Hematopoietic multipotent progenitor cell (in vitro differentiated cells): ENCODE measurements around the gene ZER1. TPM values are rescaled to one million over a fixed set of nuclear protein-coding genes. Genes with fewer than 3 reads are reported as not detected.
"Not testable (repeated sequence)": the region's sequence is repeated elsewhere in the genome, so short reads cannot be mapped to it uniquely, and the experiment has no call there.

Experiments
- DNase-seq, 3 donors: peaks; one replicate each; pipeline ENCODE4 v3.0.0-alpha.2; 2011 to 2015; ENCODE audit warnings: low read depth in 2 of 3, low spot score in 2 of 3
- small RNA-seq: library from RNA; depleted of rRNA; stranded (forward); fragments of <200 nt; gene quantifications from one replicate; pipeline ENCODE3, GENCODE V24; 2012
- total RNA-seq: library from RNA; depleted of rRNA; stranded (reverse); fragments of >200 nt; gene quantifications from one replicate; pipeline ENCODE4 v1.2.3, GENCODE V29; 2012

Gene ZER1
- total RNA-seq, 1 donor, result 73.2 TPM

DNA sequence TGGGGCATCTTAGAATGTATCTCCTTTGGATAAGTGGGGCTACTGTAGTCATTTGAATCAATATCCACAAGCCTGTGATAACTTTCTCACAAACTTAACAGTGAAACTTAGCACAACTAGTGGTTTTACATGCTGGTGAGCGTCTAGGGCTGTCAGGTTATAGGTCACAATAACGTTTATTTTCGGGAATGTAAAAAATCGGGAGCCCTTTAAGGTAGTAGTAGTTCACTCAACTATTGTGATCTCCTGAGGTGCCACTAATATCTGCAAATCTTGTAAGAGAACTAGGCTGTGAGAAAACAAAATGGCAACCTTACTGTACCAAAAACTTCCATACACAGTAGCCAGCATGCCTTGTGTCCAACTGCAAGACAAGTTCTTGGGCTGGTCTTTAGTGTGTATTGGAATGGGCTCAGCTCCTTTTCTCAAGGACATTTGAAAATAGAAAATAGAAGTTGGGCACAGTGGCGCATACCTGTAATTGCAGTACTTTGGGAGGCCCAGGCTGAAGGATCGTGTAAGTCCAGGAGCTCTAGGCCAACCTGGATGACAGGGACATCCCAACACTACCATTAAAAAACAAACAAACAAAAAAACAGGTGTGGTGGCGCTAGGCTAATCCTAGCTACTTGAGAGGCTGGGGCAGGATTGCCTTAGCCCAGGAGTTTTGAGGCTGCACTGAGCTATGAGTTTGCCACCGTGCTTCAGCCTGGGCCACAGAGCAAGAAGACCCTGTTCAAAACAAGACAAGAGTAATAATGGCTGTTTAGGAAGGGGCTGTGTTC, 74.6 kb downstream of the ZER1 start:
- DNase-seq, result no peak

DNA sequence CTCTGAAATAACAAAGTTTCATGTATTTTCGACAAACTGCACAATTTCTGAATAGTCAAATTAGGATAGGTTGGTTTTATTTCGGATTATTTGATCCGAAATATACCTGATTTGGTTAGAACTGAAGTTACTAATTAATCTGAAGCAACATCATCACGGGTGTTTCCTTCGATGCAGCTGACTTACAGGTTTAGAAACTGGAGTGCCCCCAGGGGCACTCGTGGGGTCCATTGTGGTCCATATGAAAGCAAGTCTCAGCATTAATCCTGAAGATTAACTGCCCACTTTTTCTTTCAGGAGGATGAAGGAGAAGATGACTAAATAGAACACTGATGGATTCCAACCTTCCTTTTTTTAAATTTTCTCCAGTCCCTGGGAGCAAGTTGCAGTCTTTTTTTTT, 77.4 kb downstream of the ZER1 start:
- DNase-seq, result no peak

DNA sequence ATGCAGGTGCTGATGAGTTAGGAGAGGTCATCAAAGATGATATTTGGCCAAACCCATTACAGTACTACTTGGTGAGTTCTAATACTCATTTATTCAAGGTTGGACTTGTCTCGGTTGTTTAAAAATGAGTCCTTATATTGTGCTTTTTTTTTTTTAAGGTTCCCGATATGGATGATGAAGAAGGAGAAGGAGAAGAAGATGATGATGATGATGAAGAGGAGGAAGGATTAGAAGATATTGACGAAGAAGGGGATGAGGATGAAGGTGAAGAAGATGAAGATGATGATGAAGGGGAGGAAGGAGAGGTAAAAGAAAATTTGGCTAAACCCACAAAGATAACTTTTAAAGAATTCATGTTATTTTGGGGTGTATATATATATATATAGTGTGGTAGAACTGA, 78.0 kb downstream of the ZER1 start:
- not testable (repeated sequence) for DNase-seq

DNA sequence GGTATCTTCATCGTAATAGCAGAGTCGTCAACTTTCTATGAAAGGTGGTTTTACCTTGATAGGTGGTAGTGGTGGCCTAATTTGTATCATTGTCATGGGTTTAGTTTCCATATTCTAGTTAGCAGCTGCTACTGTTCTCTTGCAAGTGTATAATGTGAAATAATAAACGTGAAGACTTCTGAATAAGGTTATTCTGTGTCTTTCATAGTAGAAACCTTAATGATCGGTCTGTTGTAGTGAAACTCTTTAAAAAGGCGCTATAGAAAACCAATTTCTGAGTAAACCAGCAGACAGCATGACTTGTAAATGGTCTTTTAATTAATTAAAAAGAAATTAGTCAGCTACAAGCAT, 81.1 kb downstream of the ZER1 start:
- DNase-seq, result no peak

DNA sequence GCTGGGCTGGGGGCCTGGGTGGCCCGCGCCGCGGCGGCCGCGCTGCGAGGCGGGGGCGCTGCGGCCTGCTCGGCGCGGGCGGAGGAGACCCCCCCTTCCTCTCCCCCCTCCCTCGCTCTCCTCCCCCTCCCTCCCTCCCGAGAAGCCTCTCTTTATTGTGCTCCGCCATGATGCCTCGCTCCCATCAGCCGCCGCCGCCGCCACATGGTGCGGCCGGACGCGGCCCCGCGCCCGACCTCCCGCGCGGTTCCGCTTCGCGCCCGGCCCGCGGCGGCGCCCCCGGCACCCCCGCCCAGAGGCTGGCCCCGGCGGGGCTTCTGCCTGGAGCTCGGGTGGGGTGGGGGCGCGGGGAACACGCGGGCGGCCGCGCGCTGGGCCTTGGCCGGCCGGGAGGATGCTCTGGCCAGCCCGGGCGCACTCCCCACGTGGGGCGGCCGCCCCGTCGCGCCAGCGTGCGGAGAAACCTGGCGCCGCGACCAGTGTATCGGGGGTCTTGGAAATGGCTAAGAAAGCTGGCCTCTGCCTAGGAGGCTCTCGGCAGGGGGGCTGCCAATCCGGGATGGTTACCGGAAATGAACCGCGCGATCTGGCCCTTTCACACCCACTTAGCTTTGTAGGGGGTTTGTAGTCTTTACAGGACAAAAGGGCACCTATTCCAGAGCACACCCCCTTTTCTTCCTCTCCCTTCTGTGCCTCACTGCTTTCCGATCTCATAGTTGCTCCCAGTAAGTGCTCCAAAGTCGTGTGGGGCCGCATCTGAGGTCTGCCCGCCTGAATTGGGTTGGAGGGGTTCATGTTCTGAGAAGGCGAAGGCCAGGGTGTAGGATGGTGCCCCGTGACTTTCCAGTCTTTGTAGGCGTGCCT, 81.7 kb downstream of the ZER1 start:
- DNase-seq, result peak in 2 of 3 donors; percentile 67 to 70

DNA sequence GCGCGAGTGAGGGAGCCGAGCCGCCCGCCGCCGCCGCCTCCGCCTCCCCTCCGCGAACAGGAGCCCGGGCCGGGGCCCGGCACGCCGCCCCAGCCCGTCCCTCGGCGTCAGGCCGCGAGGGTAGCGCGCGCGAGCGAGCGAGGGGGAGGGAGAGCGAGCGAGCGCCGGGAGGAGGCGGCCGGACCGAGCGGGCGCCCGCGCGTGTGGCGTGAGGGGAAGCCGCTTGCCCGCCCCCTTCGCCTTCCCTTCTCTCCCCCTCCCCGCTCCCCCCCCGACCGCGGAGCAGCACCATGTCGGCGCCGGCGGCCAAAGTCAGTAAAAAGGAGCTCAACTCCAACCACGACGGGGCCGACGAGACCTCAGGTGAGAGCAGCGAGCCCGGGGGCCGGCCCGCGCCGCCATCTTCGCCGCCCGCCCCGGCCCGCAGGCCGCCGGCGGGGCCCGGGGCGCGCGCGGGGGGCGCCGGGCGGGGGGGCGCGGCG, 82.4 kb downstream of the ZER1 start:
- DNase-seq, result peak in 1 of 3 donors; percentile 70

DNA sequence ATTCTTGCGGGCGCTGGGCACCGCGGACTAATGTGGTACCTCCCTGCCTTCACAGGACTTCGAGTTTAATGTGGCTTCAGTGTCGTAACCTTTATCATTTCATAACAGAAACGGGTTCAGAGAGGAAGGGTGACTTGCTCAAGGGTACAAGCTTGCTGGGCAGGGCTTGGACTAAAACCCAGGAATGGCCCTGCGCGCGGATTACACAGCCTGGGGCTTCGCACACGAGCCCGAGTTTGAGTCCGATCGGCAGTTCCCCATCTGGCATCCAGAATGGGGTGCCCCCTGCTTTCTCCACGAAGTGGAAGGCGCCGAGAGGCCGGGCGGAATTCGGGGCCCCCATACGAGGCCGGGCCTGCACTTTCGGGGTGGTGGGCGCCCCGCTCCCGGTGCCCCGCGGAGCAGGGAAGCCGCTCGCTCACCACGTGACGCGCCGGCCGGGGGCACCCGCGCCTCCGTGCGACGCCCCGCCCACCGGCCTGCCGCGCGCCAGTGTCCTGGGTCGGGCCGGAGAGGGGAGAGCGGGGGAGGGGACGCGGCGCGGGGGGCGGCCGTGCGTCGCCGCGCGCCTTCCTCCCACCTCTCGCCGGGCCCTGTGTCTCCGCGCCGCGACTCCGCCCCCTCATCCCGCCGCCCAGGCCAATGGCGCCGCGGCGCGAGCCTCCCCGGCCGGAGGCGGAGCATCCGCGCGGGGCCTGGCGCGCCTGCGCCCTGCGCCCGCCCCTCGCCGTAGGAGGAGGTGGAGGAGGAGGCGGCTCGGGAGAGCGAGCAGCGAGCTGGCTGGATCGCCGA, 83.0 kb downstream of the ZER1 start, which contains the start of gene SET:
SET (plus strand) TSS at position 722 of the 792 bp plus-strand sequence. CDS start 361 bp downstream, outside the sequence.
- DNase-seq, result peak; percentile 86 to 97 (median 96)

DNA sequence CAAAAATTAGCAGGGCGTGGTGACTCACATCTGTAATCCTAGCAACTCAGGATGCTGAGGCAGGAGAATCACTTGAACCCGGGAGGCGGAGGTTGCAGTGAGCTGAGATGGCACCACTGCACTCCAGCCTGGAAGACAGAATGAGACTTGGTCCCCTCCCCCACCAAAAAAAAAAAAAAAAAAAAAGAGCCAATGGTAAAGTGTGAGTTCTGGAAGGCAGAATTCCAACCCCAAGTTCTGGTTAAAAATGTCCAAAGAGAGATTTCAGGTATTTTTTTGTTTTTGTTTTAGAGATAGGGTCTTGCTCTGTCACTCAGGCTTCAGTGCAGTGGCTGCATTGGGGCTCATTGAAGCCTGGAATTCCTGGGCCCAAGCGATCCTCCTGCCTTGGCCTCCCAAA, 84.3 kb downstream of the ZER1 start:
- DNase-seq, result no peak

DNA sequence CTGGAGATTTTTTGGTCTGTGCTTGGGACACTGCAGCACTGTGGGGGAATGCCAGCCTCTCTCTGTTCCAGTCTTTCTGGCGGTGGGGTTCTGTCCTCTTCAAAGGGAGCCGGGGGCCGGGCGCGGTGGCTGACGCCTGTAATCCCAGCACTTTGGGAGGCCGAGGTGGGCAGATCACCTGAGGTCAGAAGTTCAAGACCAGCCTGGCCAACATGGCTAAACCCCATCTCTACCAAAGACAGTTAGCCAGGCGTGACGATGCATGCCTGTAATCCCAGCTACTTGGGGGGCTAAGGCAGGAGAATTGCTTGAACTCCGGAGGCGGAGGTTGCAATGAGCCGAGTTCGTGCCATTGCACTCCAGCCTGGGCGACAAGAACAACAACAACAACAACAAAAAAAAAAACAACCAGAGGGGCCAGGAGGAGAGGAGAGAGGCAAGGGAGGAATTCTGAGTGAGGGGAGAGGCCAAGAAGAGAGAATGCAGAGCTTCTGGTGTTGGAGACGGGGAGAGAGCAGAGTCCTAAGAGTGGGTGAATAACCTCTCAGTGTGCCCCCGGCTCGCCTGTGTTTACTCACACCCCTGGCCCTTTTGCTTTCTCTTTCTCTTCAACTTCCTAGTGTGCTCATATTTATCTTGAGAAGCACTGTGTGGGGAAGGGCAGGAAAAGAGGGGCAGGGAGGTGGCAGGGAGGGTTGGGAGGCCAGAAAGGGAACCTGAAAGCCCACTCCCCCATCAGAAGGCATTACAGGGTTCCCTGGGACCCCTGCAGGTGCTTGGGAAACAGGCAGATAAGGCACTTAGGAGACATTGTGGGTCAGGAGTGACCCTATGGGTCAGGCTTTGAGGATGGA, 85.9 kb downstream of the ZER1 start:
- peak in 2 of 3 donors; percentile 65 to 75 for DNase-seq

DNA sequence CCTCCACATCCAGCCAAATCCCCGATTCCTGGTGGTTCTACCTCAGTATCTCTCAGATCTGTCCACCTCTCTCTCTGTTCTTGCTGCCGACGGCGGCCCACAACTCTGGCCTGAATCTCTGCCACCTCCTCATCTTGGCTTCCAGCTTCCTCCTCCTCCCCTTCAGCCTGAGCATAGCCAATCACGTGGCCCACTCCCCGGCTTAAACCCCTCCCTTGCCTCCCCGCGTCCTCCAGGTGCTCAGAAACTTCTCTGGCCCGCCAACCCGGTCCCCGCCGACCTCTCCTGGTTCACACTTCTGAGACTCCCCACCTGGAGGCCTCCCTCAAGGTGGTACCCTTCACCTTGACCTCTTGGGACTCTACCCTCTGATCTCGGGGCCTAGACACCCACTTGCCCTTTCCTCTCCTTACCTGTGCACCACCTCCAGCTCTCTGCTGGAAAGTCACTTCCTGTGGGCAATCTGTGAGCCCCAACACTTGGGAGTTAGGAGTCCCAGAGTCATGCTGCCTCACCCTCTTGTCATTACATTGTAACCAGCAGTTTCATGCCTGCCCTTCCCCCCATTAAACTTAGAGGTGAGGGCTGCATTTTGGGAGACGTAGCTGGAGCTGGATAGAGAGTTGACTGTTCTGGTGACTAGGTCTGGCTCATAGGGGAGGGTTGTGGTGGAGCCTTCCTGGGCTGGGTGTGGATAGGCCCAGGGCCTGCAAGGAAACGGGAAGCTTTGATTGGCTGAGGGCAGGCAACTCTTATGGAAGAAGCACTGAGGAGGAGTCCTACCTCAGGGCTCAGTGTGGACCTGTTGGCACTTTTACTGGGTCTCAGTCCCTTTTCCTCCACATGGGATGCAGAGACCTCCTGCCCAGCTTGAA, 87.2 kb downstream of the ZER1 start:
- DNase-seq, result peak in 2 of 3 donors; percentile 68 to 69

DNA sequence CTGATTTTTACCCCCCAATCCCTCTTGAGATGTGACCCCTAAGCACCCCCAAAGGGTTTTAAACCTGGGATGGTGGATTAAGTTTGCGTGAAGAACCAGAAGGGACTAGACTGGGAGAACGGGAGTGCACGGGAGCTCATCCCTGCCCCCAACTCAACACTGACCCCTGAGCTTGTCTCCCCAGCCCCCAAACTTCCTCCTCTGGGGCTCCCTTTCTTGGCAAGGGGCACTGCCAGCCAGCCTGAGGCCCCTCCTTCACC, 87.7 kb downstream of the ZER1 start:
- DNase-seq, result no peak

DNA sequence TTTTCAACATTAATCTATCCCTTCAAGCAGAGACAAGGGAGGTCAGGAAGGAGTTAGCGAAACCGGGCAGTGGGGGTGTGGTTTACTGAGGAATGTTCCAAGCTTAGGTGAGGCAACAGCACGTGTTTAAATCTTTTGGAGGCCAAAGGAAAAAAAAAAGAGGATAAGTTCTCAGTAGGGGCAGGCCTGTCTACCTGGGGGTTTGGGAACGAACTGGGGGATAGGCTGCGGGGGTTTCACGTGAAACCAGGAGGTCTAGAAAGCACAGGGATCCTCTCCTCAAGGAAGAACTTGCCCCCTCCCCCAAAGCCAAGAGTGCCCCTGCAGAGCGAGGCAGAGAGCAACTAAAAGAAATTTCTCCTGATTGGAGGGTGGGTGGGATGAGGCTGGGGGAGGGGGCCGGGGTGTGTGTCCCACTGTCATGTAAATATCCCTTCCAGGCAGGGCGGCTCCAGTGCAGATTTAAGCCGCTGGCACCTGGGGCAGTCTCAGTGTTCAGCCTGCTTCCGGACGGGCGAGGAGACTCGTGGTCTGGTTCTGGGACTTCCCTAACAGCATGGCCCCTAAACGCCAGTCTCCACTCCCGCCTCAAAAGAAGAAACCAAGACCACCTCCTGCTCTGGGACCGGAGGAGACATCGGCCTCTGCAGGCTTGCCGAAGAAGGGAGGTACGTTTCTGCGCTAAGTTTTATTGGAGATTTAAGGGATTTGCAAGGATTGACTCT, 88.2 kb downstream of the ZER1 start:
- DNase-seq, result peak in 2 of 3 donors; percentile 65 to 68

Small RNAs within 50 kb of the gene (small RNA-seq; reads per million reads assigned to genes)
- gene RF00017, result not detected
- not detected for gene RN7SL560P

Other genes starting within 250 kb of the ZER1 start
- gene SPTAN1, start 219.3 kb downstream of the ZER1 start, total RNA-seq, result 140 TPM
- gene DYNC2I2, start 115.1 kb downstream of the ZER1 start, total RNA-seq, result 67.6 TPM
- 123 TPM for gene SET, start 82.7 kb downstream of the ZER1 start, total RNA-seq
- gene PKN3, start 69.4 kb downstream of the ZER1 start, total RNA-seq, result 22.4 TPM
- gene ZDHHC12, start 47.8 kb downstream of the ZER1 start, total RNA-seq, result 73.0 TPM
- 21.3 TPM for gene TBC1D13, start 15.3 kb upstream of the ZER1 start, total RNA-seq
- 42.8 TPM for gene ENDOG, start 46.6 kb upstream of the ZER1 start, total RNA-seq
- 63.6 TPM for gene SPOUT1, start 57.9 kb upstream of the ZER1 start, total RNA-seq
- 12.1 TPM for gene KYAT1, start 110.0 kb upstream of the ZER1 start, total RNA-seq
- 61.4 TPM for gene LRRC8A, start 110.2 kb upstream of the ZER1 start, total RNA-seq
- 3.2 TPM for gene PHYHD1, start 149.1 kb upstream of the ZER1 start, total RNA-seq
- 14.0 TPM for gene DOLK, start 175.7 kb upstream of the ZER1 start, total RNA-seq
- gene NUP188, start 175.8 kb upstream of the ZER1 start, total RNA-seq, result 54.9 TPM